HuH-7 (cell line): ENCODE data around the gene FBN3.

Experiments used
- DNase-seq: peaks from one replicate; pipeline ENCODE4 v3.0.0; 2011; ENCODE audit warnings: low spot score

FBN3 gene

DNA sequence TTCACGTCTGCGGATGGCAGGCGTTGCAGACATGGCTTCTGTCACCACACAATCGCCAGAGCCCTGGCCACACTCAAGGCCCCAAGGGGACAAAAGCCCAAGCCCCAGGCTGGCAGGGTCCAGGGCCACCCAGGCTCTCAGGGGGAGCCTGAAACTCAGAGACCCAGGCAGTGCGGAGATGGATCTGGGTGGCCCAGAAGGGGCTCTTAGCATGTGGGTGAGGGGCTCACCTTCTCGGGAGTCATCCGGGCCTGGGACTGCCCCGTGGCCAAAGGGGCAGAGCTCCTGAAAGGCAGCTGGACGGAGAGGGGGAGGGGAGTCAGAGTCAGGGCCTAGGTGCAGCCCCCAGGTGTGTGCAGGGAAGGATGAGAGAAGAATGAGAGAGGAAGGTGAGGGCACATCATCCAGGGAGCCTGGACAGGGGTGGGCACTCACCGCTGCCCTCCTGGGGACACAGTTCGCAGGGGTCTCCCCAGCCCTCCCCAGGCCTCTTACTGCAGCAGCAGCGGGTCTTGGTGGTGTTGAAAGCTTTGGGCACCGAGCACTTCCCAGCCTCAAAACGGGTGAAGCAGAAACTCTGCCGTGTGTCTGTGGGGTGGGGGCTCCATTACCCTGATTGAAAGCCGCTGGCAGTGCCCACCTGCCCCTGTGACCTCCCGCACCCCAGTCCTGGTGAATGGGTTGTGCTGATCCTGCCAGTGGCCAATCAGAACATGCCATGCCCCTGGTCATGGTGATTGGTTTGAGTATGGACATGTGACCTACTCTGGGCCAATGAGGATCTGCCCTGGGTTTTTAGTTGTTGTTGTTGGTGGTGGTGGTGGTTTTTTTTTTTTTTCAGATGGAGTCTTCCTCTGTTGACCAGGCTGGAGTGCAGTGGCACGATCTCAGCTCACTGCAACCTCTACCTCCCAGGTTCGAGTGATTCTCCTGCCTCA, 59.5 kb downstream of the FBN3 start:
- no peak for DNase-seq

DNA sequence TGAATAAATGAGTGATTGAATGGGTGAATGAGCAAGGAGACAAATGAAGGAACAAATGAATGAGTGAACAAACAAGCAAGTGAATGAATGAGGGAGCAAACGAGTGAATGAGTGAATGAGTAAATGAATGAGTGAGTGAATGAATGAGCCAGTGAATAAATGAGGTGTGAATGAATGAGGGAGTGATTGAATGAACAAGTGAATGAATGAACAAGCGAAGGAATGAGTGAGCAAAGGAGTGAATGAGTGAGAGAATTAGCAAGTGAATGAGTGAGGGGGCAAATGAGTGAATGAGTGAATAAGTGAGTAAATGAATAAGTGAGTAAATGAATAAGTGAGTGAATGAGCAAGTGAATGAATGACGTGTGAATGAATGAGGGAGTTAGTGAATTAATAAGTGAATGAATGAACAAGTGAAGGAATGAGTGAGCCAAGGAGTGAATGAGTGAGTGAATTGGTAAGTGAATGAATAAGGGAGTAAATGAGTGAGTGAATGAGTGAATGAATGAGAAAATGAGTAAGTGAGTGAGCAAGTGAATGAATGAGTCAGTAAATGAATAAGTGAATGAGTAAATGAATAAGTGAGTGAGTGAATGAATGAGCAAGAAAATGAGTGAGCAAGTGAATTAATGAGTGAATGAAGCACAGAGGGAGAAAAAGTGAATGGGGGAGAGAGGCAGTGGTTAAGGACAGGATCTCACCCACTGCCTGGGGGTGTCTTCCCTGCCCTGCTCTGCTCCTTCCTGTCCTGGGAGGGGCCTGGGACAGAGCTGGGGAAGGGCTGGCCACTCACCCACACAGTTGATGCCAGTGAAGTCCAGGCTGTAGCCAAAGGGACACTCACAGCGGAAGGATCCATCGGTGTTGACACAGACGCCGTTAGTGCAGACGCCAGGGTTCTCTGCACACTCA, 60.4 kb downstream of the FBN3 start:
- no peak for DNase-seq

- DNase-seq, result no peak
Observed at GRCh38 chr19:8087876-8088275, 61.5 kb downstream of the FBN3 start.

- DNase-seq, result no peak
Observed at GRCh38 chr19:8086849-8087248, 62.5 kb downstream of the FBN3 start.

- peak; percentile 81 for DNase-seq
Observed at GRCh38 chr19:8085598-8086408, 63.6 kb downstream of the FBN3 start.

DNA sequence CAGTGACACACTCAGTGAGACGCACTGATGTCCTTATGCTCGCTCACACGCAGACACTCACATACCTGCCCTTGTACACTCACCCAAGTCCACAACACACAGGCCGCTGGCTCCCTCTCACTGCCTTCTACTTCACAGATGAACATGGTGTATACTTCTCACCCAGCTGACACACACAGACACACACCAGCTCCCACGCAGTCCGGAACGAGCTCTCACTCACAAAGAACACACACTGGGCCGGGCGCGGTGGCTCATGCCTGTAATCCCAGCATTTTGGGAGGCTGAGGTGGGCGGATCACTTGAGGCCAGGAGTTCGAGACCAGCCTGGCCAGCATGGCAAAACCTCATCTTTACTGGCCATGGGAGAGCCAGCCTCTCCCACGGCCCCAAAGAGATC, 65.2 kb downstream of the FBN3 start:
- no peak for DNase-seq

- no peak for DNase-seq
Observed at GRCh38 chr19:8083141-8083540, 66.3 kb downstream of the FBN3 start.

GRCh38 chr19:8081569-8082550, 67.5 kb downstream of the FBN3 start:
- DNase-seq, result no peak

GRCh38 chr19:8080832-8081231, 68.6 kb downstream of the FBN3 start:
- no peak for DNase-seq

DNA sequence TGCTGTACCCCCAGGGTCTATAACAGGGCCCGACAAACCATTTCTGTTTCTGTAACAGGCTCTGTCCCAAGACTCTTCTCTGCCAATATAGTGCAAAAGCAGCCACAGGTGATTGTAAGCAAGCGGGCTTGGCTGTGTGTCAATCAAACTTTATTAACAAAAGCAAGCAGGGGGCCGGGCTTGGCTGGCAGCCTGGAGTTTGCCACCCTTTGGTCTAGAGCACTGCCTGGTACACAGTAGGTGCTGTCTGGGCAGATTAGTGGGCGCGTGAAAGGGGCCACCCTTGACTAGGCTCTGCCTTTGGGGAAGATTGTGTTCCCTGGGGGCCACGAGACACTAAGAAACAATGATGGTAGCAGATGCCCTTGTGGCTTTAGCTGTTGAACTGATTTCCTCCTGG, 69.4 kb downstream of the FBN3 start:
- no peak for DNase-seq

- no peak for DNase-seq
Observed at GRCh38 chr19:8075158-8076074, 74.0 kb downstream of the FBN3 start.

DNA sequence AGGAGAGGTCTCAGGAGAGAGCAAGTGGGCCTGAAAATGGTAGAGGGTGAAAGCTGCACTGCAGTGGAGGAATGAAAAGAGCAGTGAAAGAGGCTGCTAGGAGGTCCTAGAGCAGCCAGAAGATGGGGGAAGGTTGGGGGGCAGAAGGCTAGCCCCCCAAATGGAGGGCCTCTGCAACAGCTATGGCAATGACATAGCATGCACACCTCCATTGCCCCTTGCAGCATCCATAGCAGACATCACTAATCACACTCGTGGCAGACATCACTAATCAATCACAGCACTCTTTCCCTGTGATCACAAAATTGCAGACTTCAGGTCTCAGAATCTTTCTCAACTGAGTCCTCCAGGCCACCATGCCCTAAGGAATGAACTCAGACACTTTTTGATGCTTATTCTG, 74.9 kb downstream of the FBN3 start:
- no peak for DNase-seq

DNA sequence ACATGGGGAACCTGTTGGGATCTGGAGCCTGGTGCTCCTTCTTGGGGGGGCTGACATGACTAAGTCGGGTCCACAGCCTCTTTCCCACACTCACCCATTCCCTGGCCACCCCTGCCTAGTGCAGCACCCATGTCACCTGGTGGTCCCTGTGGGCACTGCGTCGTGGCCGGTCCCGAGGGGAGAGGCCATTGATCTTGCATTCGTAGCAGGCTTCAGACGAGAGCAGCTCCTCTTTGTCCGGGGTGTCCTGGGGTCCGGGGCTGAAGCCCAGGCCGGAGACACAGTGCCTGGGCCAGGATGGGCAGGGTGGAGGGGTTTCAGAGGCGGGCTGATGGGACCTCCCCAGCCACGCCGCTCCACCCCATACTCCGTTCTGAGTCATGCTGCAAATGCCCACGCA, 77.5 kb downstream of the FBN3 start:
- DNase-seq, result no peak

- DNase-seq, result no peak
Observed at GRCh38 chr19:8069096-8069973, 80.1 kb downstream of the FBN3 start.

DNA sequence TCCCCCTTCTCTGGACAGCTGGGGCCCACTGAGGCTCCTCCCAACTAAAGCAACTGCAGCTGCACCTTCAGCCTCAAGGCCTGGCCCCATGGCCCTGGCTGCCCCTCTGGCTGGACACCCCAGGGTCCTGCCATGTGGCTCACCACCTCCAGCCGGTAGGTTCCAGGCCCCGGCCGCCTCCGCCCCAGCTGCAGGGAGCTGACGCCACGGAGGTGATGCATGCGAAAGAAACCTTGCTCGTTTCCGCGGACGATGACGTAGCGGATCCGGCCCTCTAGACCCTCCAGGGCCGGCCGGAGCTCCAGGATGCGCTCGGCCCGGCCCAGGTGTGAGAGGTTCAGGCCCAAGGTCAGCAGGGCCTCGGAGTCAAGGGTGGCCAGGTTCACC, 83.5 kb downstream of the FBN3 start:
- DNase-seq, result no peak

DNA sequence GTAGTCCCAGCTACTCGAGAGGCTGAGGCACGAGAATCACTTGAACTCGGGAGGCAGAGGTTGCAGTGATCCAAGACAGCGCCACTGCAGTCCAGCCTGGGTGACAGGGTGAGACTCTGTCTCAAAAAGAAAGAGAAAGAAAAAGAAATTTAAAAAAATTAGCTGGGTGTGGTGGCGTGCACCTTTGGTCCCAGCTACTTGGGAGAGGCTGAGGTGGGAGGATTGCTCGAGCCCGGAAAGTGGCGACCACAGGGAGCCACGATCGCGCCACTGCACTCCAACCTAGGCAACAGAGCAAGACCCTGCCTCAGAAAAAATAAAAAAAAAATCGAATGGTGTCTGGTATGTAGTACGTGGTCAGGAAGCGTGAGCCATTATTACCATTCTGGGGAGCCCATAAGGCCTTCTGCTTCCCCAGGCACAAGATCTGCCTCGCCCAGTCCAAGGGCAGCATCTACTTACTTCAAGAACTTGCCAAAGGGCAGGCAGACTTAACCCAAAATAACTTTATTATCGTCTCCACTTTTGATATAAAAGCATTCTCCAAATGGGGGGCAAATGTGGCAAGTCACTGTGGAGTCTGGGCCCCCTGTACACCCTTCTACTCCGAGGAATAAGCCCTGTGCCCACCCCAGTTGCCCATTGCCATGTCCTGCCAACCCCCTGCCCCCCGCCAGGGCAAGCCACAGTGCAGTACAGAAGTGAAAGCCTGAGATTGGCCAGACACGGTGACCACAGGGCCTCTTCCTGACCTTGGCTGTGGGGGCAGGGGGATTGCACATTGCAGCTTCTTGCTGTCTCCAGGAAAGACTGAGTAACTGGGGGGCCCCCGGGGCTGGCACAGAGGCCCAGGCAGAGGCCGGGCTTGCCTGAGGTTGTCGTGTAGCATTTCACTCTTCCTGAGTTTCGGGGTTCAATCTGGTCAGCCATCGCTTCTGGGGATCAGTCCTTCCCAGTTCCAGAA, 84.2 kb downstream of the FBN3 start:
- no peak for DNase-seq

GRCh38 chr19:8057545-8058270, 91.7 kb downstream of the FBN3 start:
- no peak for DNase-seq
